ES-I3 (cell line): ENCODE results near the gene CCT7.

ENCODE experiments used
- H3K36me3 ChIP-seq: 2 replicates; pipeline ENCODE4 v1.6.1; 2013; ENCODE audit warnings: mild to moderate bottlenecking, low read length, control low read depth, moderate library complexity; ENCODE audit not compliant: insufficient read depth
- H3K4me1 ChIP-seq: 2 replicates; pipeline ENCODE4 v1.6.1; 2013; ENCODE audit warnings: mild to moderate bottlenecking, control low read depth, low read length; ENCODE audit not compliant: insufficient read depth
- H3K9ac ChIP-seq: 2 replicates; pipeline ENCODE4 v1.6.1; 2013; ENCODE audit warnings: low read depth, mild to moderate bottlenecking, low read length, moderate library complexity
- H3K9me3 ChIP-seq: 2 replicates; pipeline ENCODE4 v1.6.1; 2013; ENCODE audit warnings: mild to moderate bottlenecking, low read length, moderate library complexity; ENCODE audit not compliant: control insufficient read depth, insufficient read depth

Gene CCT7

GRCh38 chr2:73214120-73215035, 19.7 kb upstream of the CCT7 start, which contains the start of gene SMYD5:
SMYD5 (plus strand) TSS chr2:73214245; CDS start chr2:73214267, 22 bp downstream.
- no peaks in the 10 kb centered on the region for H3K9me3 ChIP-seq
- peaks cover 10% of the 10 kb centered on the region for H3K4me1 ChIP-seq
- peak within 1 kb of the TSS; percentile 88 for H3K9ac ChIP-seq
- H3K36me3 ChIP-seq = no peaks in the 10 kb centered on the region

- Histone ChIP-seq H3K4me1 (peaks cover 10% of the 10 kb centered on the region), H3K9me3 (no peaks in the 10 kb centered on the region), H3K9ac (no peak overlapping the region; the same call in 1 of the 2 replicates), H3K36me3 (no peaks in the 10 kb centered on the region)
Observed at GRCh38 chr2:73215254-73215653, 18.9 kb upstream of the CCT7 start.

DNA sequence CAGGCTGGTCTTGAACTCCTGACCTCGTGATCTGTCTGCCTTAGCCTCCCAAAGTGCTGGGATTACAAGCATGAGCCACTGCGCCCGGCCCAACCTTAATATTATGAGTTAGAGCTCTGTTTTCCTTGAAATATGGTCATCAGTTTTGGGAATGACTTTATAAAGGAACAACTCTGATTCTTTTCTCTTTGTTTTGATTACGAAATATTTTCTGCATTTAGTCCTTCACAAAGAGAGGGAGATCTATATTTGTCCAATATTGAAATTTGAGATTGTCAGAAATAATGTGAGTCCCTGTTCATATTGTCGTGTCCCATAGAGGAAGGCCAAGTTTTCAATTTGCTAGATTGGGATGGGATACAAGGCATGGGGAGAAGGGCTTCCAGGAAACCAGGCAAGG, 16.9 kb upstream of the CCT7 start:
- no peaks in the 10 kb centered on the region for H3K9me3 ChIP-seq
- H3K9ac ChIP-seq = no peak overlapping the region

GRCh38 chr2:73217826-73218225, 16.3 kb upstream of the CCT7 start:
- H3K9me3 ChIP-seq = no peaks in the 10 kb centered on the region

More for the DNA sequence above, 16.9 kb upstream of the CCT7 start:
- peaks cover 8% of the 10 kb centered on the region for H3K4me1 ChIP-seq
- H3K36me3 ChIP-seq = 0 out of 2 replicates have a peak, but pooled peaks cover 4% of the 10 kb centered on the region

GRCh38 chr2:73218298-73218697, 15.8 kb upstream of the CCT7 start:
- Histone ChIP-seq H3K4me1 (peaks cover 2% of the 10 kb centered on the region), H3K36me3 (0 out of 2 replicates have a peak, but pooled peaks cover 4% of the 10 kb centered on the region), H3K9ac (no peak overlapping the region)

More at GRCh38 chr2:73217826-73218225, 16.3 kb upstream of the CCT7 start:
- Histone ChIP-seq H3K4me1 (peaks cover 4% of the 10 kb centered on the region), H3K36me3 (0 out of 2 replicates have a peak, but pooled peaks cover 4% of the 10 kb centered on the region), H3K9ac (no peak overlapping the region)

GRCh38 chr2:73223821-73224220, 10.3 kb upstream of the CCT7 start:
- Histone ChIP-seq H3K9me3 (no peaks in the 10 kb centered on the region), H3K36me3 (0 out of 2 replicates have a peak, but pooled peaks cover 4% of the 10 kb centered on the region), H3K9ac (no peak overlapping the region), H3K4me1 (no peaks in the 10 kb centered on the region)

More at GRCh38 chr2:73218298-73218697, 15.8 kb upstream of the CCT7 start:
- no peaks in the 10 kb centered on the region for H3K9me3 ChIP-seq

- Histone ChIP-seq H3K4me1 (no peaks in the 10 kb centered on the region), H3K9ac (no peak overlapping the region), H3K36me3 (0 out of 2 replicates have a peak, but pooled peaks cover 4% of the 10 kb centered on the region), H3K9me3 (no peaks in the 10 kb centered on the region)
Observed at GRCh38 chr2:73225513-73226360, 8.4 kb upstream of the CCT7 start.

GRCh38 chr2:73227086-73227485, 7.0 kb upstream of the CCT7 start:
- Histone ChIP-seq H3K9me3 (no peaks in the 10 kb centered on the region), H3K9ac (no peak overlapping the region), H3K36me3 (no peaks in the 10 kb centered on the region), H3K4me1 (no peaks in the 10 kb centered on the region)

DNA sequence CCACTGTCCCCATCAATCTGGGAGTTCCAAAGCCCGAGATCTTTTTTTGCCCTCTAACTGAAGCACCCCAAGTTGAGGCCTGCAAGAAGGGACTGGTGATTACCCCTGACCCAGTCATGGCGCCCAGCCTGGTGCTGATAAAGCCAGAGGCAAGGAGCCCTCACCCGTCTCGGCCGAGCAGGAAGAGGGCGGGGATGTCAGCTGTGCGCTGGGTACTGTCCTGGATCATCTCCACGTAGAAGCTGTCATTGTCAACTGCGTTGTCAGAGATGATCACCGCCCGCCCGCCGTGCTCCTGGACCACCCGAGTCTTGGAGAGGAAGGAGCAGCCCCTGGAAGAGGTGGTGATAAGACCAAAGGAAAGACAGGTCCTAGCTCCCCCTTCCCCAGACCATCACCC, 5.5 kb upstream of the CCT7 start:
- H3K9me3 ChIP-seq = no peaks in the 10 kb centered on the region
- no peak overlapping the region for H3K9ac ChIP-seq
- H3K4me1 ChIP-seq = no peaks in the 10 kb centered on the region
- H3K36me3 ChIP-seq = no peaks in the 10 kb centered on the region

DNA sequence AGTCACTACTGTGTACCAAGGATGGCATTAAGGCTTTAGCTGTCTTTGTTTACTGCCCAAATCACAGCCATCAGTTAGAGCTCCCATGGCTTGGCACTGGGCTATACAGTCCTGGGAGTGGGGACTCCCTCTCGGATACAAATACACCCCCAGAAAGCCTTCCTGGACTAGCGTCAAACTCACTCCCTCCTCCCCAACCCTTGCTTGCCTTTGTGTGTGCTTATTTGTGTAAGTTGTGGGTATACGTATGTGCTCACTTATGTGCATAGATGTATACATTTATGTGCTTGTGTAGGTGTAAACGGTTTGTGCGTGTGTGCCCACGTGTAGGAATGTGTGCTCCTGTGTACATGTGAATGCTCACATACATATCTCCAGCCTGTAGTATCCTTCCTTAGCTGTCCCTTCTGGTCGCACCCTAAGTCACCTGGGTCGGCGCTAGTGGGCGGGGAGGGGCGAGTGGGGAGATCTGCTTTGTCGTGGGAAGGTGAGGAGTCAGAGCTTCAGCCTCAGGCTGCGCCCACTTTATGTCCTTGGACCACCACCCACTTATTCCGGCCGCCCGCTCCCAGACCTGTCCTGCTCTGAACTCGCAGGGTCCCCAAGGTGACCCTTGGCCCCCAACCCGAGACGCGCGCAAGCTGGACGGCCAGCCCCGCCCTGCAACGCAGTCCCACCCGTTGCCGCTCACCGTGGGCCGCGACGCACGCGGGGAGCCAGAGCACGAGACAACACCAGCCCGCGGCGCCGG, 1.5 kb upstream of the CCT7 start:
- H3K4me1 ChIP-seq = peaks cover 4% of the 10 kb centered on the region; the same call in 1 of the 2 replicates
- H3K9ac ChIP-seq = peak overlapping the region; percentile 66; the same call in 1 of the 2 replicates
- H3K9me3 ChIP-seq = no peaks in the 10 kb centered on the region
- no peaks in the 10 kb centered on the region; the same call in 1 of the 2 replicates for H3K36me3 ChIP-seq

- Histone ChIP-seq H3K4me1 (peaks cover 7% of the 10 kb centered on the region), H3K9ac (peak within 1 kb of the TSS; percentile 83), H3K36me3 (no peaks in the 10 kb centered on the region; the same call in 1 of the 2 replicates), H3K9me3 (no peaks in the 10 kb centered on the region)
Observed at GRCh38 chr2:73233154-73233931, 765 bp upstream of the CCT7 start, which contains the start of gene PRADC1. PRADC1 (minus strand) TSS chr2:73233239; CDS start chr2:73233160, 79 bp downstream.

GRCh38 chr2:73235315-73236028, 1.4 kb downstream of the CCT7 start:
- peaks cover 9% of the 10 kb centered on the region; the same call in 1 of the 2 replicates for H3K36me3 ChIP-seq
- H3K9me3 ChIP-seq = no peaks in the 10 kb centered on the region
- H3K9ac ChIP-seq = peak overlapping the region; percentile 83
- H3K4me1 ChIP-seq = peaks cover 11% of the 10 kb centered on the region
